HG03025 (cell line): ENCODE data around the gene SLC25A25.
"Not testable (repeated sequence)": the region's sequence is repeated elsewhere in the genome, so short reads cannot be mapped to it uniquely, and the experiment has no call there.

ENCODE experiments used
- ATAC-seq: cut with Tn5 transposase; IDR thresholded peaks from one replicate; pipeline ENCODE4 v1.9.1; 2021; ENCODE audit warnings: mild to moderate bottlenecking, moderate library complexity; ENCODE audit not compliant: unreplicated experiment, low FRiP score

The SLC25A25 gene

GRCh38 chr9:128067645-128068385 lies at the start of gene SLC25A25:
Gene SLC25A25, plus strand, starts transcription at chr9:128068232. Its CDS starts 88 bp downstream, at chr9:128068320.
- peak; percentile 65 for ATAC-seq

- ATAC-seq = no peak
Measured at GRCh38 chr9:128020692-128021091, 47.3 kb upstream of the SLC25A25 start.

GRCh38 chr9:128021098-128021497 lies 46.9 kb upstream of the SLC25A25 start:
- no peak for ATAC-seq

- no peak for ATAC-seq
Measured at GRCh38 chr9:128022886-128023285, 45.1 kb upstream of the SLC25A25 start.

- not testable (repeated sequence) for ATAC-seq
Measured at GRCh38 chr9:128023671-128024070, 44.4 kb upstream of the SLC25A25 start.

GRCh38 chr9:128024761-128025308 lies 43.2 kb upstream of the SLC25A25 start:
- no peak for ATAC-seq

- ATAC-seq = no peak
Measured at GRCh38 chr9:128025736-128026135, 42.3 kb upstream of the SLC25A25 start.

- ATAC-seq = no peak
Measured at GRCh38 chr9:128026255-128026772, 41.7 kb upstream of the SLC25A25 start.

GRCh38 chr9:128026773-128027541 lies 41.1 kb upstream of the SLC25A25 start:
- ATAC-seq = no peak

GRCh38 chr9:128027705-128028104 lies 40.3 kb upstream of the SLC25A25 start:
- no peak for ATAC-seq

- no peak for ATAC-seq
Measured at GRCh38 chr9:128033609-128034008, 34.4 kb upstream of the SLC25A25 start.

- ATAC-seq = no peak
Measured at GRCh38 chr9:128034821-128035652, 33.0 kb upstream of the SLC25A25 start.

GRCh38 chr9:128036522-128036921 lies 31.5 kb upstream of the SLC25A25 start:
- ATAC-seq = not testable (repeated sequence)

- ATAC-seq = not testable (repeated sequence)
Measured at GRCh38 chr9:128040783-128041182, 27.2 kb upstream of the SLC25A25 start.

- ATAC-seq = no peak
Measured at GRCh38 chr9:128042043-128042442, 26.0 kb upstream of the SLC25A25 start.

GRCh38 chr9:128043467-128043868 lies 24.6 kb upstream of the SLC25A25 start:
- no peak for ATAC-seq

GRCh38 chr9:128045409-128045808 lies 22.6 kb upstream of the SLC25A25 start:
- not testable (repeated sequence) for ATAC-seq

GRCh38 chr9:128045831-128046230 lies 22.2 kb upstream of the SLC25A25 start:
- no peak for ATAC-seq

GRCh38 chr9:128047231-128047630 lies 20.8 kb upstream of the SLC25A25 start:
- ATAC-seq = no peak

GRCh38 chr9:128048663-128049062 lies 19.4 kb upstream of the SLC25A25 start:
- ATAC-seq = no peak
